HCT116 (cell line): ENCODE results near the gene LCN1. TPM values are rescaled to one million over a fixed set of nuclear protein-coding genes. Genes with fewer than 3 reads are reported as not detected.

ENCODE experiments used
- ATAC-seq: fragments of 200-7000 bp; cut with Tn5 transposase; 2 replicates; pipeline ENCODE4 v1.9.1; 2020; ENCODE audit warnings: mild to moderate bottlenecking, moderate library complexity
- BruUV-seq: library from RNA; stranded (reverse); fragments of 400-500 nt; replicated peaks from 2 replicates; lab custom pipeline; 2021; lab: Mats Ljungman, UMichigan
- CTCF ChIA-PET: fragments of 300-600 bp; sonication (Branson Sonifier 250); formaldehyde crosslinking; loops from one replicate; lab custom pipeline; 2021; ENCODE audit warnings: antibody characterized with exemption; lab: Charles Lee
- POLR2A ChIA-PET: fragments of 300-600, 350-600 bp; sonication (Branson Sonifier 250); formaldehyde crosslinking; loops from one replicate; lab custom pipeline; 2021; ENCODE audit warnings: antibody characterized with exemption; lab: Charles Lee
- RAD21 ChIA-PET, 2 experiments: fragments of 300-600 bp; sonication (Branson Sonifier 250); formaldehyde crosslinking; loops; one replicate each; lab custom pipeline; 2023; ENCODE audit warnings: low total read pairs in 2 of 2; ENCODE audit not compliant: uncharacterized antibody in 2 of 2, unreplicated experiment in 2 of 2, low non-redundant PET in 1 of 2; lab: Charles Lee
- DNase-seq: peaks from one replicate; pipeline ENCODE4 v3.0.0-alpha.2; 2010; ENCODE audit warnings: low read depth, low spot score
- H2AFZ ChIP-seq: fragments of 200-600 bp; shearing (Covaris generic), sonication (generic); 2 replicates; pipeline ENCODE4 v1.6.1; 2017; ENCODE audit warnings: low read depth, mixed run types, mixed read lengths, antibody characterized with exemption, low read length; ENCODE audit not compliant: poor library complexity, severe bottlenecking
- H3K27ac ChIP-seq: 2 replicates; pipeline ENCODE4 v1.5.1; 2012; ENCODE audit warnings: low read depth, low read length
- H3K27me3 ChIP-seq: fragments of 200-600 bp; sonication (generic); 2 replicates; pipeline ENCODE4 v1.6.1; 2016; ENCODE audit warnings: mixed run types, low read length, mixed read lengths; ENCODE audit not compliant: insufficient read depth
- H3K36me3 ChIP-seq, 2 experiments: fragments of 200-500 bp in 1 of 2; fragments of 200-600 bp in 1 of 2; sonication (Bioruptor generic) in 1 of 2; sonication (generic) in 1 of 2; 2 replicates each; pipeline versions ENCODE4 v1.5.1 to v1.6.1; 2014 to 2016; ENCODE audit warnings: low read length in 2 of 2, inconsistent platforms in 1 of 2, mixed read lengths in 1 of 2, mixed run types in 1 of 2; ENCODE audit not compliant: insufficient read depth in 2 of 2, control insufficient read depth in 1 of 2
- H3K4me1 ChIP-seq, 2 experiments: fragments of 200-600 bp in 1 of 2; sonication (generic) in 1 of 2; 2 replicates each; pipeline versions ENCODE4 v1.5.1 to v1.6.1; 2012 to 2017; ENCODE audit warnings: low read length in 2 of 2, inconsistent platforms in 1 of 2, mild to moderate bottlenecking in 1 of 2, mixed read lengths in 1 of 2, mixed run types in 1 of 2, moderate library complexity in 1 of 2; ENCODE audit not compliant: insufficient read depth in 2 of 2, control insufficient read depth in 1 of 2
- H3K4me2 ChIP-seq: fragments of 200-600 bp; sonication (generic); 2 replicates; pipeline ENCODE4 v1.6.1; 2017; ENCODE audit warnings: mixed run types, low read length, mixed read lengths
- H3K4me3 ChIP-seq, 2 experiments: fragments of 200-600 bp in 1 of 2; sonication (generic) in 1 of 2; replicated peaks in 1 of 2; 2 replicates each; pipeline ENCODE4 v1.5.1; 2011 to 2016; ENCODE audit warnings: low read length in 2 of 2, control low read depth in 1 of 2, low read depth in 1 of 2, mild to moderate bottlenecking in 1 of 2, mixed read lengths in 1 of 2, mixed run types in 1 of 2
- H3K79me2 ChIP-seq: fragments of 200-600 bp; sonication (generic); 2 replicates; pipeline ENCODE4 v1.6.1; 2017; ENCODE audit warnings: mild to moderate bottlenecking, mixed run types, low read length, moderate library complexity, mixed read lengths; ENCODE audit not compliant: insufficient read depth
- H3K9ac ChIP-seq: fragments of 200-600 bp; sonication (generic); 2 replicates; pipeline ENCODE4 v1.6.1; 2016; ENCODE audit warnings: low read length, mixed read lengths
- H3K9me2 ChIP-seq: fragments of 200-600 bp; sonication (generic), shearing (Covaris generic); 2 replicates; pipeline ENCODE4 v1.6.1; 2017; ENCODE audit warnings: mixed run types, mild to moderate bottlenecking, moderate library complexity; ENCODE audit not compliant: insufficient read depth
- H3K9me3 ChIP-seq, 2 experiments: fragments of 200-500 bp in 1 of 2; fragments of 200-600 bp in 1 of 2; sonication (Bioruptor generic) in 1 of 2; sonication (generic) in 1 of 2; 2 replicates each; pipeline ENCODE4 v1.6.1; 2014 to 2017; ENCODE audit warnings: low read length in 2 of 2, mixed read lengths in 2 of 2, inconsistent platforms in 1 of 2, low read depth in 1 of 2, mild to moderate bottlenecking in 1 of 2, mixed run types in 1 of 2, moderate library complexity in 1 of 2; ENCODE audit not compliant: control insufficient read depth in 1 of 2, insufficient read depth in 1 of 2
- H4K20me1 ChIP-seq: fragments of 200-600 bp; sonication (generic), shearing (Covaris generic); 2 replicates; pipeline ENCODE4 v1.6.1; 2017; ENCODE audit warnings: mixed run types, mild to moderate bottlenecking, moderate library complexity; ENCODE audit not compliant: insufficient read depth
- CBX3 ChIP-seq: IDR thresholded peaks from 2 replicates; pipeline ENCODE4 v1.6.1; 2012; ENCODE audit warnings: low read depth
- EGR1 ChIP-seq: IDR thresholded peaks from 2 replicates; pipeline ENCODE4 v1.6.1; 2012; ENCODE audit warnings: low read depth
- EZH2phosphoT487 ChIP-seq: fragments of 200-600 bp; IDR thresholded peaks from 2 replicates; pipeline ENCODE4 v1.6.1; 2018; ENCODE audit warnings: antibody characterized with exemption, borderline replicate concordance
- FOSL1 ChIP-seq: IDR thresholded peaks from 2 replicates; pipeline ENCODE4 v1.6.1; 2012; ENCODE audit warnings: low read depth
- POLR2A ChIP-seq: IDR thresholded peaks from 2 replicates; pipeline ENCODE4 v1.7.0; 2011; ENCODE audit warnings: borderline replicate concordance; ENCODE audit not compliant: insufficient read depth, insufficient read length; ENCODE audit errors: extremely low read depth
- SIN3A ChIP-seq: IDR thresholded peaks from 2 replicates; pipeline ENCODE4 v1.6.1; 2012; ENCODE audit warnings: low read depth
- SRF ChIP-seq: IDR thresholded peaks from 2 replicates; pipeline ENCODE4 v1.6.1; 2012; ENCODE audit warnings: low read depth
- YY1 ChIP-seq: IDR thresholded peaks from 2 replicates; pipeline ENCODE4 v1.6.1; 2011; ENCODE audit warnings: low read length, low read depth, moderate library complexity, mild to moderate bottlenecking; ENCODE audit not compliant: insufficient replicate concordance; ENCODE audit errors: extremely low read depth
- intact Hi-C: fragments of 100-400 bp; cut with micrococcal nuclease; formaldehyde crosslinking; loops from 2 replicates; pipeline ENCODE4 v1.10.0; 2022
- total RNA-seq: library from RNA; stranded (reverse); gene quantifications from one replicate; pipeline ENCODE4 v1.2.1, GENCODE V29; 2021; ENCODE audit not compliant: unreplicated experiment

The LCN1 gene
- total RNA-seq, 1 experiment from 2014 or later: not detected

- CTCF ChIA-PET: no interaction called here
- no peak overlapping the region for H3K4me2 ChIP-seq
- no peak for TF ChIP-seq CBX3
- TF ChIP-seq SRF: no peak
- TF ChIP-seq EGR1: no peak
- TF ChIP-seq, all 23 proteins: peak for 0
- no peak for ATAC-seq
- no peak overlapping the region for H3K9ac ChIP-seq
- H3K27ac ChIP-seq: no peak overlapping the region
- no peaks in the 10 kb centered on the region for H3K79me2 ChIP-seq
- POLR2A ChIA-PET: no interaction called here
- H2AFZ ChIP-seq: no peak overlapping the region
- intact Hi-C loops: no loop called here
- H4K20me1 ChIP-seq: no peaks in the 10 kb centered on the region
- H3K36me3 ChIP-seq: peaks cover 0 to 12% of the 10 kb centered on the region in 2 experiments; a peak in 3 of 4 replicates
- H3K27me3 ChIP-seq: no peaks in the 10 kb centered on the region
- H3K4me3 ChIP-seq: no peak overlapping the region
- BruUV-seq: no TSS peak
- DNase-seq: no peak
- peaks cover 0 to 12% of the 10 kb centered on the region in 2 experiments; a peak in 2 of 4 replicates for H3K4me1 ChIP-seq
- RAD21 ChIA-PET: no interaction called here
- no peaks in the 10 kb centered on the region for H3K9me2 ChIP-seq
- no peaks in the 10 kb centered on the region for H3K9me3 ChIP-seq
Measured at GRCh38 chr9:135490166-135490870, 30.9 kb upstream of the LCN1 start.

- Histone ChIP-seq H3K27me3 (no peaks in the 10 kb centered on the region), H3K9me2 (no peaks in the 10 kb centered on the region), H4K20me1 (no peaks in the 10 kb centered on the region), H2AFZ (no peak overlapping the region), H3K79me2 (no peaks in the 10 kb centered on the region), H3K4me1 (peaks cover 5 to 16% of the 10 kb centered on the region in 2 experiments), H3K27ac (no peak overlapping the region), H3K36me3 (peaks cover 0 to 7% of the 10 kb centered on the region in 2 experiments; a peak in 3 of 4 replicates), H3K9ac (no peak overlapping the region), H3K9me3 (no peaks in the 10 kb centered on the region)
- DNase-seq: no peak
- RAD21 ChIA-PET: no interaction called here
- intact Hi-C loops: no loop called here
- BruUV-seq: no TSS peak
- CTCF ChIA-PET: no interaction called here
- TF ChIP-seq FOSL1 (no peak), EZH2phosphoT487 (no peak), SIN3A (no peak), YY1 (no peak), SRF (no peak), POLR2A (no peak), EGR1 (no peak)
- TF ChIP-seq, all 23 proteins: peak for 0
- POLR2A ChIA-PET: no interaction called here
- Histone ChIP-seq H3K4me3 (no peak overlapping the region), H3K4me2 (no peak overlapping the region)
- ATAC-seq: no peak
Measured at GRCh38 chr9:135490980-135491464, 30.2 kb upstream of the LCN1 start.
